Esophagus squamous epithelium (tissue), 5 donors: ENCODE data around the gene ELN. TPM values are rescaled to one million over a fixed set of nuclear protein-coding genes. Genes with fewer than 3 reads are reported as not detected.
A peak's percentile ranks its signal among the peaks of the same experiment; 100 is the strongest.

Experiments used
- DNase-seq: peaks from one replicate; lab custom pipeline; 2025; lab: John Stamatoyannopoulos, UW
- H3K27ac ChIP-seq, 4 donors: fragments of 200-600 bp; sonication (generic); one replicate each; pipeline ENCODE4 v1.5.1; 2016 to 2019; ENCODE audit warnings: mild to moderate bottlenecking in 1 of 4
- H3K27me3 ChIP-seq, 4 donors: fragments of 200-600 bp; sonication (generic); 1 replicate in 3 of 4; 2 replicates in 1 of 4; pipeline versions ENCODE4 v1.5.1 to v1.6.0; 2017 to 2021; ENCODE audit warnings: antibody characterized with exemption in 1 of 4
- H3K36me3 ChIP-seq, 3 donors: fragments of 200-600 bp; sonication (generic); one replicate each; pipeline ENCODE4 v1.5.1; 2016 to 2019
- H3K4me1 ChIP-seq, 3 donors: fragments of 200-600 bp; sonication (generic); one replicate each; pipeline ENCODE4 v1.5.1; 2017 to 2019
- H3K4me3 ChIP-seq, 4 donors: fragments of 200-600 bp; sonication (generic); 1 replicate in 3 of 4; 2 replicates in 1 of 4; pipeline ENCODE4 v1.5.1; 2016 to 2019; ENCODE audit warnings: mild to moderate bottlenecking in 2 of 4, moderate library complexity in 1 of 4
- H3K9me3 ChIP-seq, 3 donors: fragments of 200-600 bp; sonication (generic); one replicate each; pipeline ENCODE4 v1.5.1; 2016 to 2019
- POLR2A ChIP-seq, 4 donors: fragments of 450-650 bp; IDR thresholded peaks; one replicate each; pipeline ENCODE4 v1.6.1; 2017; ENCODE audit warnings: antibody characterized with exemption in 4 of 4, mild to moderate bottlenecking in 4 of 4, moderate library complexity in 3 of 4
- WGBS, 2 donors: methylation state at CpG; one replicate each; pipeline ENCODE4 v1.1.5; 2018; 5-methylcytosine and 5-hydroxymethylcytosine counted together
- intact Hi-C: fragments of 100-400 bp; cut with DNase I; formaldehyde crosslinking; loops from one replicate; pipeline ENCODE4 v1.15.0; 2022
- total RNA-seq, 4 donors: library from RNA; depleted of rRNA; stranded (reverse); fragments of >200 nt; gene quantifications; one replicate each; pipeline ENCODE4 v1.1.0, GENCODE V29; 2016
- TF ChIP-seq, protein P1 (sequence below), 6 experiments: fragments of 450-650 bp in 4 of 6; fragments of 200-600 bp in 2 of 6; sonication (generic) in 2 of 6; IDR thresholded peaks; one replicate each; pipeline ENCODE4 v1.5.1; 2016 to 2019; ENCODE audit warnings: antibody characterized with exemption in 6 of 6, mild to moderate bottlenecking in 4 of 6, moderate library complexity in 4 of 6
- donor health status: DM: yes; HTN: yes; CAD: no.

Gene ELN
- total RNA-seq, 4 donors from 2014 or later = 8.9 to 182 (median 20.3) TPM

- intact Hi-C loops = no loop called here
- H3K4me3 ChIP-seq = no peak overlapping the region
- WGBS, 2 donors = 15% methylated on average over 5 of the region's 11 CpGs; no CpG with 5 or more reads in 1 of the 2 donors
- no peak for TF ChIP-seq POLR2A (IDR thresholded peaks at IDR 0.05)
- TF ChIP-seq, protein P1, sequence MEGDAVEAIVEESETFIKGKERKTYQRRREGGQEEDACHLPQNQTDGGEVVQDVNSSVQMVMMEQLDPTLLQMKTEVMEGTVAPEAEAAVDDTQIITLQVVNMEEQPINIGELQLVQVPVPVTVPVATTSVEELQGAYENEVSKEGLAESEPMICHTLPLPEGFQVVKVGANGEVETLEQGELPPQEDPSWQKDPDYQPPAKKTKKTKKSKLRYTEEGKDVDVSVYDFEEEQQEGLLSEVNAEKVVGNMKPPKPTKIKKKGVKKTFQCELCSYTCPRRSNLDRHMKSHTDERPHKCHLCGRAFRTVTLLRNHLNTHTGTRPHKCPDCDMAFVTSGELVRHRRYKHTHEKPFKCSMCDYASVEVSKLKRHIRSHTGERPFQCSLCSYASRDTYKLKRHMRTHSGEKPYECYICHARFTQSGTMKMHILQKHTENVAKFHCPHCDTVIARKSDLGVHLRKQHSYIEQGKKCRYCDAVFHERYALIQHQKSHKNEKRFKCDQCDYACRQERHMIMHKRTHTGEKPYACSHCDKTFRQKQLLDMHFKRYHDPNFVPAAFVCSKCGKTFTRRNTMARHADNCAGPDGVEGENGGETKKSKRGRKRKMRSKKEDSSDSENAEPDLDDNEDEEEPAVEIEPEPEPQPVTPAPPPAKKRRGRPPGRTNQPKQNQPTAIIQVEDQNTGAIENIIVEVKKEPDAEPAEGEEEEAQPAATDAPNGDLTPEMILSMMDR (IDR thresholded peaks at IDR 0.05) = no peak
- no peaks in the 10 kb centered on the region for H3K9me3 ChIP-seq
- H3K27me3 ChIP-seq = no peaks in the 10 kb centered on the region
- H3K36me3 ChIP-seq = peaks cover 0 to 74% (median 0%) of the 10 kb centered on the region in 3 donors
- DNase-seq = no peak
- H3K27ac ChIP-seq = peak overlapping the region; percentile 32 to 69 (median 53)
- H3K4me1 ChIP-seq = peaks cover 26 to 97% (median 44%) of the 10 kb centered on the region in 3 donors
These were observed 11.4 kb downstream of the ELN start for GRCh38 chr7:74039337-74039736.

DNA sequence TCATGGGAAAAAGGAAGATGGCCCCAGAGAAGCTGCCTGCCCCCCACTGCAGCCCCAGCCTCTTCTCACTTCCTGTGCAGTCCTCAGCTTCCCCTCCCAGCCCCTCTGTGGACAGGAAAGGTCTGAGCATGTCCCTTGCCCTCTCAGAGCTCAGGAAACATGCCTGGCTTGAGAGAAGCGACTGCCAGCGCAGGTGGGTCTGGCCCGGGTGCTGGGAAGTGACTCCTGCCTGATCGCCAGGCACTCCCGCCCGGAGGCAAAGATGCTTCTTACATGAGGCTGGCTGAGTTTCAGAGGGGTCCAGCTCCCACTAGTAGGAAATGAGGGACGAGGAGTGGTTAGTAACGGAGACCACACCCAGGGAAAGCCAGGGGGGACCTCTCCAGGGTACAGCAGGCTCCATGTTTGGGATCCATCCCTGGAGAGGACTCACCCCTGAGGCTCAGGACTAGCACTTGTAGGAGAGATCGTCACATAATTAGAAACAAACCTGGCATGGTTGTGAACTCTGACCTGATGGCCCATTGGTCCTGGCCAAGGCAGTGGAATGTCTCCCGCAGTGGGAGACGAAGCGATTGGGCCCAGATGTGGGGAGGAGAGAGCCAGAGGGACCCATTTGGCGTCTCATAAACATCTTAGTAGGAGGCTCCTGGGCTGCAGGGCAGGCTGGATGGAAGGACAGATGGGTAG lies 12.3 kb downstream of the ELN start:
- 71 to 81% methylated on average over 5 to 7 of the region's 13 CpGs for WGBS, 2 donors
- H3K27ac ChIP-seq = peak overlapping the region in 3 of 4 donors; percentile 39 to 69 (median 67)
- TF ChIP-seq, protein P1 (IDR thresholded peaks at IDR 0.05) = no peak
- TF ChIP-seq POLR2A (IDR thresholded peaks at IDR 0.05) = no peak
- intact Hi-C loops = no loop called here
- H3K9me3 ChIP-seq = no peaks in the 10 kb centered on the region
- H3K27me3 ChIP-seq = no peaks in the 10 kb centered on the region
- peaks cover 0 to 81% (median 0%) of the 10 kb centered on the region in 3 donors for H3K36me3 ChIP-seq
- H3K4me3 ChIP-seq = no peak overlapping the region
- no peak for DNase-seq
- peaks cover 32 to 94% (median 42%) of the 10 kb centered on the region in 3 donors for H3K4me1 ChIP-seq

DNA sequence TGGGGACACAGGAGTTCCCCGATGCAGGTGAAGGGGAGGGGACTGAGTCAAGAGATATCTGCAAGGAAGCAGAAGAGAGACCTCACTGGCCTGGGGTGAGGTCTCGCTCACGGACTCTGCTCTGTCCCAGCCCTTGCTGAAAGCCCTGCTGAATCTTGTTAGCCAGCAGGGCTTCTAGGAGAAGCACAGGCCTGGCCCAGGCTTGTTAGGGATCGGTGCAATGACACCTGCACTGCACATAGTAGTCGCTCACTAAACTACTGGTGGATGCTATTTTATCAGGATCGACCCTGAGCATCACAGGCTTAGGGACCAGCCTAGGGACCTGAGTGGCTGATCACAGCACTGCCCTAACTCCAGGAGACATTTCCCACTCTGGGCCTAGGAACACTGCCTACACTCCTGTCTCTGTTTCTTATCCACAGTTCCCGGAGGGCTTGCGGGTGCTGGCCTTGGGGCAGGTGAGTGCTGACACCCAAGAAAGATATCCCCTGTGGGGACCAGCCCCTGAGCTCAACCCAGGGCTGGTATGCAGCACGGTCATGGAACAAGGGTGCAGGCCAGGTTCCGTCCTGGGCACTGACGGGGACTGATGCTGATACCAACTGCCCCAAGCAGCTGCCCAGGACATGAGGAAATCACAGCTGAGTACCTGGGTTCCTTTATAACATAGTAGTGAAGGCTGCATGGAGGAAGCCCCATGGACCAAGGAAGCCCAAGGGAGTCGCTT lies 13.0 kb downstream of the ELN start:
- Histone ChIP-seq H3K27ac (peak overlapping the region in 3 of 4 donors; percentile 39 to 69 (median 67)), H3K36me3 (peaks cover 0 to 79% (median 0%) of the 10 kb centered on the region in 3 donors)

DNA sequence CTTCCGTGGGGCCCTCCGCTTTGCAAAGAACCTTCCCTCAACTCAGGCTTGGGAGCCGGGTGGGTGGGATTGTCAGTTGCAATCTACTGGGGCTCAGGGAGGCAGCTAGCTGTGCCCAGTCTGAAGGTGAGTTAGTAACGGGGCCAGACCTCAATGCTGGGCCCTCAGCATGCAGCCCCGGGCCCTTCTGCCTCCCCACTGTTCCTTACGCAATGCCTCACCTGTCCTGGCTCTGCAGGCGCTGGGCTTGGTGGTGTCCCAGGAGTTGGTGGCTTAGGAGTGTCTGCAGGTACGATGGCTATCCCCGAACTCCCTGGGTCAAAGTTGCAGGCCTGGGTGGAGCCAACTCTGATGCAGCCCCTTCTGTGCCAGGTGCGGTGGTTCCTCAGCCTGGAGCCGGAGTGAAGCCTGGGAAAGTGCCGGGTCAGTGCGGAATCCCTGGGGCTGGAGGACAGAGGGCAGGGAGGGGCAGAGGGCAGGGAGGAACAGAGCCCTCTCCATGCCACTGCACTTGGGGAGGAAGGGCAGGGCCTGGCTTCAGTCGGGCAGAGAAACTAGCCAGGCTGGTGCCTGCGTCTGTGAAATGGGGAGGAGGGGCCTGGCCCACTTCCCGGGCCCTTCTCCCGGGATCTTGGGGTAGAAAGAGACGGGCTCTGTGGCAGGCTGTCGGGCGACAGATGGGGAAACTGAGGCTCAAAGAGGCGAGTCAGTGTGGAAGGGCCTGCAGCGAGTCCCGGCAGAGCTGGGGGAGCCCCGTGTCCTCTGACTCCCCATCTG lies 15.0 kb downstream of the ELN start:
- peaks cover 32 to 76% (median 42%) of the 10 kb centered on the region in 3 donors for H3K4me1 ChIP-seq
- no peaks in the 10 kb centered on the region for H3K9me3 ChIP-seq
- peaks cover 0 to 79% (median 0%) of the 10 kb centered on the region in 3 donors for H3K36me3 ChIP-seq
- peak overlapping the region in 3 of 4 donors; percentile 14 to 46 (median 16) for H3K4me3 ChIP-seq
- 20 to 33% methylated on average over 4 to 21 of the region's 24 CpGs for WGBS, 2 donors
- intact Hi-C loops = no loop called here
- H3K27ac ChIP-seq = peak overlapping the region in 3 of 4 donors; percentile 58 to 73 (median 66)
- TF ChIP-seq POLR2A (IDR thresholded peaks at IDR 0.05) = no peak
- TF ChIP-seq, protein P1 (IDR thresholded peaks at IDR 0.05) = no peak
- no peaks in the 10 kb centered on the region for H3K27me3 ChIP-seq
- no peak for DNase-seq

More for the DNA sequence above, 13.0 kb downstream of the ELN start:
- no peak for DNase-seq
- TF ChIP-seq, protein P1 (IDR thresholded peaks at IDR 0.05) = no peak
- no peak for TF ChIP-seq POLR2A (IDR thresholded peaks at IDR 0.05)
- intact Hi-C loops = no loop called here
- 80 to 89% methylated on average over 2 to 4 of the region's 12 CpGs for WGBS, 2 donors
- Histone ChIP-seq H3K4me1 (peaks cover 32 to 93% (median 42%) of the 10 kb centered on the region in 3 donors), H3K4me3 (no peak overlapping the region), H3K9me3 (no peaks in the 10 kb centered on the region), H3K27me3 (no peaks in the 10 kb centered on the region)
